ENCODE data around the gene EMP2.

Gene EMP2

DNA sequence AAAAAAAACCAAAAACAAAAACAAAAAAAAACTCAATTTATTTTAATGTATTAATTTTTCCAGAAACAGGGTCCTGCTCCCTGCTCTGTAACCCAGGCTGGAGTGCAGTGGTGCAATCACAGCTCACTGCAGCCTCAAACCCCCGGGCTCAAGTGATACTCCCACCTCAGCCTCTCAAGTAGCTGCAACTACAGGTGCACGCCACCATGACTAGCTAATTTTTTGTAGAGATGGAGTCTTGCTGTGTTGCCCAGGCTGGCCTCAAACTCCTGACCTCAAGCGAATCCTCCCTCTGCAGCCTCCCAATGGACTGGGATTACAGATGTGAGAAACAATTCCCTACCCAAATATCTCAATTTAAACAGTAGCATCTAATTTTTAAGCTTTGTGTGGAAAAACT lies 25.2 kb upstream of the EMP2 start:
- no peaks in the 10 kb centered on the region for H3K9me2 ChIP-seq (replicated peaks; ENCODE audit: low read depth, low read length)
- H3K9me3 ChIP-seq (ENCODE audit: insufficient read depth, low read depth, low read length): no peaks in the 10 kb centered on the region
- H3K79me2 ChIP-seq (ENCODE audit: insufficient read depth, low read length): no peaks in the 10 kb centered on the region
- H2AFZ ChIP-seq (ENCODE audit: low read length): no peak overlapping the region
- no peak overlapping the region for H3K4me2 ChIP-seq (ENCODE audit: low read depth, low read length, poor library complexity, severe bottlenecking)
- no peaks in the 10 kb centered on the region for H3K4me1 ChIP-seq (ENCODE audit: insufficient read depth, low read length, poor library complexity, severe bottlenecking)
- H3K27me3 ChIP-seq (ENCODE audit: insufficient read depth, low read length, poor library complexity, severe bottlenecking): no peaks in the 10 kb centered on the region
- no peaks in the 10 kb centered on the region for H3F3A ChIP-seq (ENCODE audit: low read depth)
- no peak for TF ChIP-seq EZH2phosphoT487 (IDR thresholded peaks at IDR 0.05; ENCODE audit: borderline replicate concordance)
- TF ChIP-seq, protein P1, sequence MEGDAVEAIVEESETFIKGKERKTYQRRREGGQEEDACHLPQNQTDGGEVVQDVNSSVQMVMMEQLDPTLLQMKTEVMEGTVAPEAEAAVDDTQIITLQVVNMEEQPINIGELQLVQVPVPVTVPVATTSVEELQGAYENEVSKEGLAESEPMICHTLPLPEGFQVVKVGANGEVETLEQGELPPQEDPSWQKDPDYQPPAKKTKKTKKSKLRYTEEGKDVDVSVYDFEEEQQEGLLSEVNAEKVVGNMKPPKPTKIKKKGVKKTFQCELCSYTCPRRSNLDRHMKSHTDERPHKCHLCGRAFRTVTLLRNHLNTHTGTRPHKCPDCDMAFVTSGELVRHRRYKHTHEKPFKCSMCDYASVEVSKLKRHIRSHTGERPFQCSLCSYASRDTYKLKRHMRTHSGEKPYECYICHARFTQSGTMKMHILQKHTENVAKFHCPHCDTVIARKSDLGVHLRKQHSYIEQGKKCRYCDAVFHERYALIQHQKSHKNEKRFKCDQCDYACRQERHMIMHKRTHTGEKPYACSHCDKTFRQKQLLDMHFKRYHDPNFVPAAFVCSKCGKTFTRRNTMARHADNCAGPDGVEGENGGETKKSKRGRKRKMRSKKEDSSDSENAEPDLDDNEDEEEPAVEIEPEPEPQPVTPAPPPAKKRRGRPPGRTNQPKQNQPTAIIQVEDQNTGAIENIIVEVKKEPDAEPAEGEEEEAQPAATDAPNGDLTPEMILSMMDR (conservative IDR thresholded peaks at IDR 0.05; ENCODE audit: low read length): no peak
- no peak overlapping the region for H3K4me3 ChIP-seq (ENCODE audit: low read length, poor library complexity, severe bottlenecking)
- H3K9ac ChIP-seq (ENCODE audit: low read depth, low read length, poor library complexity, severe bottlenecking): no peak overlapping the region
- no peaks in the 10 kb centered on the region for H3K36me3 ChIP-seq (ENCODE audit: insufficient read depth, low read length)
- H4K20me1 ChIP-seq (ENCODE audit: insufficient read depth, low read length, poor library complexity, severe bottlenecking): no peaks in the 10 kb centered on the region

DNA sequence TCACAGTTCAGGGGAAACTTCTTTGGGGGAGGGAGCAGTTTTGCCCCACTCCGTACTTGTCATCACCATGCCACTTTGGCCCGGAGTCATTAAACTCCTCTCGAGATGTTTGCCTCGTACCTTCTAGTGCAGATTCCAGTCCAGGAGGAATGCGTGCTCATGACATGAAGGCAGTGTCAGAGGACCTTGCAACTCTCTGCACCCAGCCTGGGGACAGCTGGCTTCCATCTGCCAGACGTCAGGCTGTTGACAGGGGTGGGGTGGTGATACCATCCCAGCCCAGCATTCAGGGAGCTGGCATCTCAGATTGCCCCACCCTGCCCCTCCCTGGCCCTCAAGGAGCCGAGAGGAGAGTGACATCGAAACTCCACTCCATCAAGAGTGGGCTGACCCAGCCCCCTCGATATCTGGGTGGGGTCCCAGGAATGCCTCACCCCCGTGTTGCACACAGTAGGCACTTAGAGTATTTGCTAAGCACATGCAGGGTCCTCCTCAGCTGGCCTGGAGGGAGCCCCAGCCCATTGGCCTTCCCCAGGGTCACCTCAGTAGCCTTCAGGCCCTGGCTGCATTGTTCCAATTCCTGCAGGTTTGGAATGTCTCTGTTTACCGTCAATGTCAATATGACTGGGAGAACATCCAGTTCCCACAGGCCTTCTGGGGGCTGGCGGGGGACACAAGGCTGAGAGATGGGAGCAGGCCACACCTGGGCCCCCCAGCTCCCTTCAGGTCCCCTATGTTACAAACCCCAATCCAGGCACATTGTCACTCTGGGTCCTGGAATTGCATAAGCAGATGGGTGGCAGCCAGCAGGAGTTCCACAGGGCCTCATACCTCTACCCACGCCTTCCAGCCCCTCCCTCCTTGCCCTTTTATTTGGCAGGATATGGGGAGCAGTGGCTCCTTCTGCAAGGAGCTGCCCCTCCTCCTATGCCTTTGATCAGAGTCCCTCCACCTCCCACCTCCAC lies 21.3 kb upstream of the EMP2 start:
- H3K79me2 ChIP-seq (ENCODE audit: insufficient read depth, low read length): no peaks in the 10 kb centered on the region
- H3F3A ChIP-seq (ENCODE audit: low read depth): no peaks in the 10 kb centered on the region
- TF ChIP-seq, protein P1 (conservative IDR thresholded peaks at IDR 0.05; ENCODE audit: low read length): no peak
- H3K9ac ChIP-seq (ENCODE audit: low read depth, low read length, poor library complexity, severe bottlenecking): no peak overlapping the region
- H3K4me1 ChIP-seq (ENCODE audit: insufficient read depth, low read length, poor library complexity, severe bottlenecking): no peaks in the 10 kb centered on the region
- no peaks in the 10 kb centered on the region for H3K36me3 ChIP-seq (ENCODE audit: insufficient read depth, low read length)
- no peaks in the 10 kb centered on the region for H3K9me3 ChIP-seq (ENCODE audit: insufficient read depth, low read depth, low read length)
- H4K20me1 ChIP-seq (ENCODE audit: insufficient read depth, low read length, poor library complexity, severe bottlenecking): no peaks in the 10 kb centered on the region
- H3K27me3 ChIP-seq (ENCODE audit: insufficient read depth, low read length, poor library complexity, severe bottlenecking): no peaks in the 10 kb centered on the region
- H3K4me2 ChIP-seq (ENCODE audit: low read depth, low read length, poor library complexity, severe bottlenecking): no peak overlapping the region
- H3K4me3 ChIP-seq (ENCODE audit: low read length, poor library complexity, severe bottlenecking): no peak overlapping the region
- H2AFZ ChIP-seq (ENCODE audit: low read length): no peak overlapping the region
- H3K9me2 ChIP-seq (replicated peaks; ENCODE audit: low read depth, low read length): no peaks in the 10 kb centered on the region

DNA sequence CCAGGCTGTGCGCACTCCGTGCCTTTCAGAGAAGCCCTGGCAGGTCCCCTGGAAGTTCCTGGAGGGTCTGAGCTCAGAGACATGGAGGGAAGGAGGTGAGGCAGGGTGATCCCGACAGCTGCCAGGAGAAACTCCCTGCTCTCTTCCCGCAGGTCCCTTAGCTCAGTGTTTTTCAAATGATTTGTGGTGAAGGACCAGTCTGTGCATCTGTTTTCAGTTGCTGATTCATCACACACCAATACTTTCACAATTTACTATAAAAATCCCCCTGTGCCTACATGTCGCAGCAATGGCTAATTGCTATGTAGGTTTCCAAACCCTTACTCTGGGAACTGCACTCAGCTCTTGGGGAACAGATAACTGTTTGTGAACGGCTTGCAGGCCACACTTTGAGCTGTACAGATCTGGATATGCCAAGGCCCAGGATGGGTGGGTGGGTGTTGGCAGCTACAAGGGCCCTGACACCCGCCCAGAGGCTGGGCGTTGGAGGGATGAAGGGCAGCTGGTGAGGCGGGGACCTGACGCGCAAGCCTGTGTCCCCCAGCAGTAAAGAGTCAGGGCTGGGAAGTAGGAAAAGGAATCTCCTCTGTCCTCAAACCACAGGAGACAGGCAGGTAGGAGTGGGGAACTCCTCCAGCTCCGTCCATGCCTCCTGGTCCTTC lies 20.5 kb upstream of the EMP2 start:
- Histone ChIP-seq H2AFZ (ENCODE audit: low read length) (no peak overlapping the region), H3K4me1 (ENCODE audit: insufficient read depth, low read length, poor library complexity, severe bottlenecking) (no peaks in the 10 kb centered on the region), H4K20me1 (ENCODE audit: insufficient read depth, low read length, poor library complexity, severe bottlenecking) (no peaks in the 10 kb centered on the region), H3K27me3 (ENCODE audit: insufficient read depth, low read length, poor library complexity, severe bottlenecking) (no peaks in the 10 kb centered on the region), H3K9me2 (replicated peaks; ENCODE audit: low read depth, low read length) (no peaks in the 10 kb centered on the region), H3K4me3 (ENCODE audit: low read length, poor library complexity, severe bottlenecking) (no peak overlapping the region), H3K36me3 (ENCODE audit: insufficient read depth, low read length) (no peaks in the 10 kb centered on the region), H3K9me3 (ENCODE audit: insufficient read depth, low read depth, low read length) (no peaks in the 10 kb centered on the region), H3K79me2 (ENCODE audit: insufficient read depth, low read length) (no peaks in the 10 kb centered on the region), H3K9ac (ENCODE audit: low read depth, low read length, poor library complexity, severe bottlenecking) (no peak overlapping the region), H3K4me2 (ENCODE audit: low read depth, low read length, poor library complexity, severe bottlenecking) (no peak overlapping the region), H3F3A (ENCODE audit: low read depth) (no peaks in the 10 kb centered on the region)
- TF ChIP-seq, protein P1 (conservative IDR thresholded peaks at IDR 0.05; ENCODE audit: low read length): no peak
- no peak for TF ChIP-seq EZH2phosphoT487 (IDR thresholded peaks at IDR 0.05; ENCODE audit: borderline replicate concordance)

All from Loucy (cell line).